ENCODE data around the gene SLC39A3. TPM values are rescaled to one million over a fixed set of nuclear protein-coding genes. Genes with fewer than 3 reads are reported as not detected.

The SLC39A3 gene
- total RNA-seq, 4 donors from 2014 or later = 21.7 to 52.2 (median 31.4) TPM

DNA sequence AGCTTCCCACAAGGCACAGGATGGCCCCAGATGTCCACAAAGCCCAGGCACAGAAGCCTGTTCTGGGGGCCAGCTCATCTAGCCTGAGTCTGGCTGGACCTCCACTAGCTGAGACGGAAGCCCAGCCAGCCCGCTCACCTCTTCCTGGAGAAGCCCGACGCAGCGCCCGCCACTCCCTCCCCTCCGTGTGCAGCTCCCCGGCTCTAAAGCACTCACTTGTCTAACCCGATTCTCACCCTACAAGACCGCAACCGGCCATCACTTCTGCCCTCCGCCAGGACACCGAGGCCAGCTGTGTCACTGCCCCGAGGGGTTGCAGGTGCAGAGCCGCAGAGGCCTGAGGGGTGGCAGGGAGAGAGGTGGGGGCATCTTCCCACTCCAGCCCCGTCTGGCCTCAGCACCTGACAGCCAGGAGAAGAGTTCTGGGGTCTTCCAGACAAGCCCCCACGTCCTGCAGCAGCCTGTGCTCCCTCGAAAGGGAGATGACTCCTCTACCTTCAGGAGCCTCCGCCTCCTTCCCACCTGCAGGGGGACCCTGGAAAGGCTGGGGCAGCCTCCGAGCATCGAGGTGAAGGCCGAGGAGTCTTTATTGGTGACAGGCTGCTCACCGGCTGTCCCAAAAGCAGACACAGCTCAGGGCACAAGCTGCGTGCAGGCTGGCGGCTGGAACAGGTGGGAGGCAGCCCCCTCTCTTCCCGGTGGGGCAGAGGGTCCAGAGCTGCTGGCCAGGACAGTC, 12.7 kb downstream of the SLC39A3 start:
- H3K4me1 ChIP-seq = peaks cover 0 to 8% of the 10 kb centered on the region in 2 donors
- no peaks in the 10 kb centered on the region for H3K36me3 ChIP-seq
- intact Hi-C loops (cut with DNase I) = no loop called here
- no peak for DNase-seq
- H3K9me3 ChIP-seq = no peaks in the 10 kb centered on the region
- no peak overlapping the region for H3K4me3 ChIP-seq (replicated peaks in 1 of 3)
- TF ChIP-seq, protein P1, sequence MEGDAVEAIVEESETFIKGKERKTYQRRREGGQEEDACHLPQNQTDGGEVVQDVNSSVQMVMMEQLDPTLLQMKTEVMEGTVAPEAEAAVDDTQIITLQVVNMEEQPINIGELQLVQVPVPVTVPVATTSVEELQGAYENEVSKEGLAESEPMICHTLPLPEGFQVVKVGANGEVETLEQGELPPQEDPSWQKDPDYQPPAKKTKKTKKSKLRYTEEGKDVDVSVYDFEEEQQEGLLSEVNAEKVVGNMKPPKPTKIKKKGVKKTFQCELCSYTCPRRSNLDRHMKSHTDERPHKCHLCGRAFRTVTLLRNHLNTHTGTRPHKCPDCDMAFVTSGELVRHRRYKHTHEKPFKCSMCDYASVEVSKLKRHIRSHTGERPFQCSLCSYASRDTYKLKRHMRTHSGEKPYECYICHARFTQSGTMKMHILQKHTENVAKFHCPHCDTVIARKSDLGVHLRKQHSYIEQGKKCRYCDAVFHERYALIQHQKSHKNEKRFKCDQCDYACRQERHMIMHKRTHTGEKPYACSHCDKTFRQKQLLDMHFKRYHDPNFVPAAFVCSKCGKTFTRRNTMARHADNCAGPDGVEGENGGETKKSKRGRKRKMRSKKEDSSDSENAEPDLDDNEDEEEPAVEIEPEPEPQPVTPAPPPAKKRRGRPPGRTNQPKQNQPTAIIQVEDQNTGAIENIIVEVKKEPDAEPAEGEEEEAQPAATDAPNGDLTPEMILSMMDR (IDR thresholded peaks at IDR 0.05) = no peak
- TF ChIP-seq POLR2A (IDR thresholded peaks at IDR 0.05) = no peak
- WGBS, 2 donors = 20 to 45% methylated on average over 10 to 14 of the region's 26 CpGs
- H3K27ac ChIP-seq = no peak overlapping the region
- no peaks in the 10 kb centered on the region for H3K27me3 ChIP-seq

DNA sequence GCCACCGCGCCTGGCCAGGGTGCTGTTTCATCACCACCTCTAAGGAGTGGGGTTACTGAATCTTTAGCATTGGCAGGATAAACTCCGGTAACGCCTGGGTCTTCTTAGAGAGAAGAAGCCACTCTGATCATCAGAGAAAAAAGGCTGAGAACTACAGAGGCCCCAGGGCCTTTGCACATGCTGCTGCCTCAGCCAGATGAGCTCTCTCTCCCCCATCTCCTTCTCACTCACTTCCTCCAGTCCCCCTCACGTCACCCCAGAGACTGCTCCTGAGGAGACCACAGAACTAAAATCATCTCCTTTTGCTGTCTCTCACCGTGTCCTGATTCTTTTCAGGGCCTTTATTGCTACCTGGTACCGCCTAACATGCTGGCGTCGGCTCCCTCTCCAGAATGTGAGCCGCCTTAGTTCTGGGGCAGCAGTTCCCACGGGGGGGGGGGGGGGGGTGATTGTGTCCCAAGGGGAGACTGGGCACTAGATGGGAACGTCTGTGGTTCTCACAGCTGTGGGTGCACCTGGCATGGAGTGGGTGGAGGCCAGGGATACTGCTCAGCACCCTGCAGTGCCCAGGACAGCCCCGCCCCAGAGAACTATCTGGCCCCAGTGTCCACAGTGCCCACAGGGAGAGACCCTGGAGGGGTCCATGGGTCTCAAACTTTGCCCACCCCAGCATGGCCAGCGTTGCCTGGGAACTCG, 13.5 kb downstream of the SLC39A3 start:
- 67 to 74% methylated on average over 13 to 15 of the region's 15 CpGs for WGBS, 2 donors
- intact Hi-C loops (cut with DNase I) = no loop called here
- no peaks in the 10 kb centered on the region for H3K9me3 ChIP-seq
- H3K4me1 ChIP-seq = peaks cover 0 to 8% of the 10 kb centered on the region in 2 donors
- H3K36me3 ChIP-seq = no peaks in the 10 kb centered on the region
- H3K4me3 ChIP-seq (replicated peaks in 1 of 3) = no peak overlapping the region
- DNase-seq = no peak
- H3K27ac ChIP-seq = no peak overlapping the region
- no peaks in the 10 kb centered on the region for H3K27me3 ChIP-seq
- TF ChIP-seq POLR2A (IDR thresholded peaks at IDR 0.05) = no peak
- TF ChIP-seq, protein P1 (IDR thresholded peaks at IDR 0.05) = no peak

DNA sequence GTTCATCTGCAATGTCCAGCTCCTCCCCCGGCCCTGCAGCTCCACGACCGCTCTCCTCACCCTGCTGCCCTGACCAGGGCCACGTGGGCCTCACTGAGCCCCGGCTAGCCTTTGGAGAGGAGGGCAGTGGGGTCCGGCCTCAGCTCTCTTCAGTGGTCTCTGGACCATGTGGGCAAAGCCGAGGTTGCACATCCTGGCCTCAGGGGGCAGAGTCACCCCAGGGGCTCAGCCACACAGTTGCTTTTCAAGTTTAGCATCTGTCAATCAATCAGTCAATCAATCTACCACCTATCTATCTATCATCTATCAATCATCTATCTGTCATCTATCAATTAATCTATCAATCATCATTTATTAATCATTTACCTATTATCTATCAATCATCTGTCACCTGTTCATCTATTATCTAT, 15.7 kb downstream of the SLC39A3 start:
- TF ChIP-seq POLR2A (IDR thresholded peaks at IDR 0.05) = no peak
- TF ChIP-seq, protein P1 (IDR thresholded peaks at IDR 0.05) = no peak
- WGBS, 2 donors = 44 to 48% methylated on average over 3 to 6 of the region's 7 CpGs
- Histone ChIP-seq H3K27ac (no peak overlapping the region), H3K27me3 (peaks cover 9% of the 10 kb centered on the region), H3K4me1 (peaks cover 6 to 21% of the 10 kb centered on the region in 2 donors), H3K9me3 (no peaks in the 10 kb centered on the region), H3K4me3 (replicated peaks in 1 of 3) (no peak overlapping the region), H3K36me3 (no peaks in the 10 kb centered on the region)
- intact Hi-C loops (cut with DNase I) = no loop called here
- DNase-seq = no peak

DNA sequence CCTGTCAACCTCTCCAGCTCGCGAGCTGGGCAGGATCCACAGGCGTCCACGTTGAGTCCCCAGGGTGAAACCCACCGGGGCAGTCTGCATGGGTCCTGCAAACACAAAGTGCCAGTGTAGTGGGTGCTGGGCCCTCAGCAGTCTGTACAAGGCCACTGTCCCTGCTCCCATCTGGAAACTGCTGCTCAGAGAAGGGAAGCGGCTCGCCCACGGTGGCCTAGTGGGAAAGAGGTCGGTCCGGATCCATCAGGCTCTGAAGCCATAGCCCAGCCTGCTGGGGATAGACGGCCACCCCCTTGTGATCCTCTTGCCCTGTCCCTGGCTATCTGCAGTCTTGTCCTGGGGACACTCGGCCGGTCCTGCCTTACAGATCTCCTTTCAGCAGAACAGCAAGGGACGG, 16.1 kb downstream of the SLC39A3 start:
- TF ChIP-seq, protein P1 (IDR thresholded peaks at IDR 0.05) = no peak
- no peak for TF ChIP-seq POLR2A (IDR thresholded peaks at IDR 0.05)
- 77 to 82% methylated on average over 9 to 13 of the region's 14 CpGs for WGBS, 2 donors
- Histone ChIP-seq H3K4me3 (replicated peaks in 1 of 3) (no peak overlapping the region), H3K27me3 (peaks cover 9% of the 10 kb centered on the region), H3K9me3 (no peaks in the 10 kb centered on the region), H3K4me1 (peaks cover 6 to 21% of the 10 kb centered on the region in 2 donors), H3K27ac (no peak overlapping the region), H3K36me3 (no peaks in the 10 kb centered on the region)
- no peak for DNase-seq
- intact Hi-C loops (cut with DNase I) = no loop called here

DNA sequence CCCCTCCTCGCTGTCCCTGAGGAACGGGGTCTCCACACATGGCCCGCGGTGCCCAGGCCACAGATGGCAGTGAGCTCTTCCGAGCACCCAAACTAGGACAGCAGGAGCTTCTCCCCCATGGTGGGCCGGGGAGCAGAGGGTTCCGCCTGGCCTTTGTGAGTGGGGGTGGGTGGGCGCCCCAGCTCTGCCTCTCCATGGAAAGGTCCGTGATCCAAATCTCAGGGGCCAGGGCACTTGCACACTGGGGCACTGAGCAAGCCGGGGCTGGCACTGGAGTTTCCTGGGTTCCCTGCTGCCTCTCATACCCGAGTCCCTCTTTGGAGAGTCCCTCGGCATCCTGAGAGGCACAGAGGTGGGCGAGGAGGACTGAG, 16.5 kb downstream of the SLC39A3 start:
- 76% methylated on average over 7 of the region's 13 CpGs; no CpG with 5 or more reads in 1 of the 2 donors for WGBS, 2 donors
- no peak overlapping the region for H3K27ac ChIP-seq
- intact Hi-C loops (cut with DNase I) = no loop called here
- no peaks in the 10 kb centered on the region for H3K36me3 ChIP-seq
- TF ChIP-seq, protein P1 (IDR thresholded peaks at IDR 0.05) = no peak
- no peak for TF ChIP-seq POLR2A (IDR thresholded peaks at IDR 0.05)
- no peak overlapping the region for H3K4me3 ChIP-seq (replicated peaks in 1 of 3)
- H3K9me3 ChIP-seq = no peaks in the 10 kb centered on the region
- no peak for DNase-seq
- H3K27me3 ChIP-seq = peaks cover 9% of the 10 kb centered on the region
- peaks cover 6 to 21% of the 10 kb centered on the region in 2 donors for H3K4me1 ChIP-seq

Data from thyroid gland (tissue), 4 donors.